Uterus (tissue), 2 donors: ENCODE results near the gene EXOC4.

Experiments used
- POLR2A ChIP-seq, 2 donors: fragments of 450-650 bp; IDR thresholded peaks; one replicate each; pipeline ENCODE4 v1.6.1; 2016; ENCODE audit warnings: antibody characterized with exemption in 2 of 2, mild to moderate bottlenecking in 1 of 2, moderate library complexity in 1 of 2
- TF ChIP-seq, protein P1 (sequence below), 4 experiments: fragments of 200-600 bp in 2 of 4; fragments of 450-650 bp in 2 of 4; sonication (generic) in 2 of 4; IDR thresholded peaks; one replicate each; pipeline ENCODE4 v1.5.1; 2016 to 2019; ENCODE audit warnings: antibody characterized with exemption in 4 of 4, mild to moderate bottlenecking in 2 of 4, moderate library complexity in 1 of 4

DNA sequence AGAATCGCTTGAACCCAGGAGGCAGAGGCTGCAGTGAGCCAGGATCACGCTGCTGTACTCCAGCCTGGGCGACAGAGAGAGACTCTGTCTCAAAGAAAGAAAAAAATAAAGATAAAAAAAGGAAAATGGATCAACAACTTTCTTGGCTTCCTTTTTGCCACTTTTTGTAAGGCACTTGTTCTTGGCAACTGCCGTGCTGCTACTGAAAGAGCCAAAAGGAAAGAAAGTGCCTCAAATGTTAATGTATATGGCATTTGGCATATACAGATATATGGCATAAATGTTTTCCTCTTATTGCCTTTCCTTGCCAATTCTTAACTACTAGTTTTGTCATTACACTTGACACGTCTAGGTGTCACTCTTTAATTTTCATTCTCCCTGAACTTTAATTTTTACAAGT lies 480.5 kb downstream of the EXOC4 start:
- TF ChIP-seq, protein P1, sequence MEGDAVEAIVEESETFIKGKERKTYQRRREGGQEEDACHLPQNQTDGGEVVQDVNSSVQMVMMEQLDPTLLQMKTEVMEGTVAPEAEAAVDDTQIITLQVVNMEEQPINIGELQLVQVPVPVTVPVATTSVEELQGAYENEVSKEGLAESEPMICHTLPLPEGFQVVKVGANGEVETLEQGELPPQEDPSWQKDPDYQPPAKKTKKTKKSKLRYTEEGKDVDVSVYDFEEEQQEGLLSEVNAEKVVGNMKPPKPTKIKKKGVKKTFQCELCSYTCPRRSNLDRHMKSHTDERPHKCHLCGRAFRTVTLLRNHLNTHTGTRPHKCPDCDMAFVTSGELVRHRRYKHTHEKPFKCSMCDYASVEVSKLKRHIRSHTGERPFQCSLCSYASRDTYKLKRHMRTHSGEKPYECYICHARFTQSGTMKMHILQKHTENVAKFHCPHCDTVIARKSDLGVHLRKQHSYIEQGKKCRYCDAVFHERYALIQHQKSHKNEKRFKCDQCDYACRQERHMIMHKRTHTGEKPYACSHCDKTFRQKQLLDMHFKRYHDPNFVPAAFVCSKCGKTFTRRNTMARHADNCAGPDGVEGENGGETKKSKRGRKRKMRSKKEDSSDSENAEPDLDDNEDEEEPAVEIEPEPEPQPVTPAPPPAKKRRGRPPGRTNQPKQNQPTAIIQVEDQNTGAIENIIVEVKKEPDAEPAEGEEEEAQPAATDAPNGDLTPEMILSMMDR (IDR thresholded peaks at IDR 0.05), result no peak
- TF ChIP-seq POLR2A (IDR thresholded peaks at IDR 0.05), result no peak
